ENCODE results near the gene FBXW7. TPM values are rescaled to one million over a fixed set of nuclear protein-coding genes. Genes with fewer than 3 reads are reported as not detected.
A peak's percentile ranks its signal among the peaks of the same experiment; 100 is the strongest.

The FBXW7 gene
- total RNA-seq, 1 donor from 2014 or later = 56.7 TPM

GRCh38 chr4:152522245-152522644, 13.6 kb downstream of the FBXW7 start:
- Histone ChIP-seq H3K27me3 (ENCODE audit: low read depth) (no peaks in the 10 kb centered on the region), H3K36me3 (no peaks in the 10 kb centered on the region), H3K4me3 (no peak overlapping the region), H3K27ac (replicated peaks) (no peak overlapping the region), H3K9me3 (replicated peaks) (no peaks in the 10 kb centered on the region), H3K4me1 (peaks cover 7% of the 10 kb centered on the region)
- intact Hi-C loops (cut with micrococcal nuclease) = no loop called here
- no peak for DNase-seq
- TF ChIP-seq, protein P1, sequence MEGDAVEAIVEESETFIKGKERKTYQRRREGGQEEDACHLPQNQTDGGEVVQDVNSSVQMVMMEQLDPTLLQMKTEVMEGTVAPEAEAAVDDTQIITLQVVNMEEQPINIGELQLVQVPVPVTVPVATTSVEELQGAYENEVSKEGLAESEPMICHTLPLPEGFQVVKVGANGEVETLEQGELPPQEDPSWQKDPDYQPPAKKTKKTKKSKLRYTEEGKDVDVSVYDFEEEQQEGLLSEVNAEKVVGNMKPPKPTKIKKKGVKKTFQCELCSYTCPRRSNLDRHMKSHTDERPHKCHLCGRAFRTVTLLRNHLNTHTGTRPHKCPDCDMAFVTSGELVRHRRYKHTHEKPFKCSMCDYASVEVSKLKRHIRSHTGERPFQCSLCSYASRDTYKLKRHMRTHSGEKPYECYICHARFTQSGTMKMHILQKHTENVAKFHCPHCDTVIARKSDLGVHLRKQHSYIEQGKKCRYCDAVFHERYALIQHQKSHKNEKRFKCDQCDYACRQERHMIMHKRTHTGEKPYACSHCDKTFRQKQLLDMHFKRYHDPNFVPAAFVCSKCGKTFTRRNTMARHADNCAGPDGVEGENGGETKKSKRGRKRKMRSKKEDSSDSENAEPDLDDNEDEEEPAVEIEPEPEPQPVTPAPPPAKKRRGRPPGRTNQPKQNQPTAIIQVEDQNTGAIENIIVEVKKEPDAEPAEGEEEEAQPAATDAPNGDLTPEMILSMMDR (IDR thresholded peaks at IDR 0.05; ENCODE audit: borderline replicate concordance) = no peak

GRCh38 chr4:152516156-152516555, 19.7 kb downstream of the FBXW7 start:
- no peaks in the 10 kb centered on the region for H3K9me3 ChIP-seq (replicated peaks)
- no peaks in the 10 kb centered on the region for H3K36me3 ChIP-seq
- intact Hi-C loops (cut with micrococcal nuclease) = no loop called here
- no peak overlapping the region for H3K4me3 ChIP-seq
- H3K27ac ChIP-seq (replicated peaks) = no peak overlapping the region
- peaks cover 26% of the 10 kb centered on the region for H3K4me1 ChIP-seq
- TF ChIP-seq, protein P1 (IDR thresholded peaks at IDR 0.05; ENCODE audit: borderline replicate concordance) = no peak
- DNase-seq = no peak
- H3K27me3 ChIP-seq (ENCODE audit: low read depth) = no peaks in the 10 kb centered on the region

GRCh38 chr4:152515678-152516077, 20.2 kb downstream of the FBXW7 start:
- Histone ChIP-seq H3K4me3 (no peak overlapping the region), H3K9me3 (replicated peaks) (no peaks in the 10 kb centered on the region), H3K27me3 (ENCODE audit: low read depth) (no peaks in the 10 kb centered on the region), H3K4me1 (peaks cover 26% of the 10 kb centered on the region), H3K36me3 (no peaks in the 10 kb centered on the region), H3K27ac (replicated peaks) (no peak overlapping the region)
- DNase-seq = no peak
- intact Hi-C loops (cut with micrococcal nuclease) = no loop called here
- TF ChIP-seq, protein P1 (IDR thresholded peaks at IDR 0.05; ENCODE audit: borderline replicate concordance) = no peak

DNA sequence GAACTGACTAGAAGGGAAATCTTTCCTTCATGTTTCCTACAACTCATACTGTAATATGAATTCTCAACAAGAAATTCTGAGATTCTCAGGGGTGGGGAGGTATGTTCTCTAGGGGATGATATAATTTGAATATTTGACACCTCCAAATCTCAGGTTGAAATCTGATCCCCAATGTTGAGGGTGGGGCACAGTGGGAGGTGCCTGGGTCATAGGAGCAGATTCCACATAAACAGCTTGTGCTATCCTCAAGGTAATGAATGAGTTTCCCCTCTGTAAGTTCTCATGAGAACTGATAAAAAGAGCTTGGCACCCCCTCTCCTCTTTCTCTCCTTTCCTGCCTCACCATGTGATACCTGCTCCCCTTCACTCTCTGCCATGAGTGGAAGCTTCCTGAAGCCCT, 21.5 kb downstream of the FBXW7 start:
- H3K27me3 ChIP-seq (ENCODE audit: low read depth) = no peaks in the 10 kb centered on the region
- H3K4me3 ChIP-seq = no peak overlapping the region
- no peak for DNase-seq
- no peaks in the 10 kb centered on the region for H3K9me3 ChIP-seq (replicated peaks)
- TF ChIP-seq, protein P1 (IDR thresholded peaks at IDR 0.05; ENCODE audit: borderline replicate concordance) = no peak
- H3K4me1 ChIP-seq = peaks cover 35% of the 10 kb centered on the region
- no peak overlapping the region for H3K27ac ChIP-seq (replicated peaks)
- H3K36me3 ChIP-seq = no peaks in the 10 kb centered on the region
- intact Hi-C loops (cut with micrococcal nuclease) = no loop called here

DNA sequence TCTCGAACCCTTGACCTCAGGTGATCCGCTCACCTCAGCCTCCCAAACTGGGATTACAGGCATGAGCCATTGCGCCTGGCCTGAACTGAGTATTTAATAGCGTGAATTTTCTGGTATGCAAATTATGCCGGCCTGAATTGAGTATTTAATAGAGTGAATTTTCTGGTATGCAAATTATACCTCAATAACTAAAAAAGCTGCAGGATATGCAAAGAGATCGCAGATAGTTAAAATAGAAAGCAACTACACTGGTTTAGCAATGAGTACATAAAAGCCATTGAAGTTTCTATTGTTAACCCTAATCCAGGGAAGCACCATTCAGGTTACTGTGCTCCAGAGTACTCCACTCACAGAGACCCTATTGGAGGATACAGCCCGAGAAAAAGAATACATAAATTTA, 22.8 kb downstream of the FBXW7 start:
- no peak for DNase-seq
- Histone ChIP-seq H3K4me1 (peaks cover 39% of the 10 kb centered on the region), H3K27ac (replicated peaks) (peak overlapping the region; percentile 50), H3K27me3 (ENCODE audit: low read depth) (no peaks in the 10 kb centered on the region), H3K9me3 (replicated peaks) (no peaks in the 10 kb centered on the region), H3K36me3 (no peaks in the 10 kb centered on the region), H3K4me3 (no peak overlapping the region)
- intact Hi-C loops (cut with micrococcal nuclease) = no loop called here
- TF ChIP-seq, protein P1 (IDR thresholded peaks at IDR 0.05; ENCODE audit: borderline replicate concordance) = no peak

GRCh38 chr4:152512483-152512882, 23.4 kb downstream of the FBXW7 start:
- TF ChIP-seq, protein P1 (IDR thresholded peaks at IDR 0.05; ENCODE audit: borderline replicate concordance) = no peak
- H3K36me3 ChIP-seq = peaks cover 4% of the 10 kb centered on the region
- no peaks in the 10 kb centered on the region for H3K9me3 ChIP-seq (replicated peaks)
- peak overlapping the region; percentile 50 for H3K27ac ChIP-seq (replicated peaks)
- no peak for DNase-seq
- no peaks in the 10 kb centered on the region for H3K27me3 ChIP-seq (ENCODE audit: low read depth)
- H3K4me1 ChIP-seq = peaks cover 39% of the 10 kb centered on the region
- intact Hi-C loops (cut with micrococcal nuclease) = no loop called here
- no peak overlapping the region for H3K4me3 ChIP-seq
